PFSK-1 (cell line): ENCODE data around the gene CASP12.

Experiments used
- FOXP2 ChIP-seq: optimal IDR thresholded peaks from 2 replicates; pipeline ENCODE3; 2011; ENCODE audit warnings: borderline replicate concordance, control low read depth, inconsistent platforms; ENCODE audit not compliant: insufficient read depth; ENCODE audit errors: extremely low read length, extremely low read depth
- POLR2AphosphoS5 ChIP-seq: IDR thresholded peaks from 2 replicates; pipeline ENCODE4 v1.6.1; 2012; ENCODE audit warnings: low read depth, mild to moderate bottlenecking, control low read depth, low read length, moderate library complexity
- REST ChIP-seq, 2 experiments: IDR thresholded peaks; 2 replicates each; pipeline versions ENCODE4 v1.6.1 to v1.8.0; 2011 to 2012; ENCODE audit warnings: low read depth in 2 of 2, low read length in 2 of 2, control low read depth in 1 of 2, inconsistent platforms in 1 of 2, mild to moderate bottlenecking in 1 of 2, moderate library complexity in 1 of 2; ENCODE audit not compliant: insufficient read depth in 1 of 2
- SIN3A ChIP-seq: IDR thresholded peaks from 2 replicates; pipeline ENCODE4 v1.6.1; 2012; ENCODE audit warnings: mild to moderate bottlenecking, low read length, moderate library complexity, borderline replicate concordance; ENCODE audit not compliant: insufficient read depth
- TAF1 ChIP-seq: IDR thresholded peaks from 2 replicates; pipeline ENCODE4 v1.6.1; 2012; ENCODE audit warnings: low read length, control low read depth, borderline replicate concordance; ENCODE audit not compliant: insufficient read depth

CASP12 gene

DNA sequence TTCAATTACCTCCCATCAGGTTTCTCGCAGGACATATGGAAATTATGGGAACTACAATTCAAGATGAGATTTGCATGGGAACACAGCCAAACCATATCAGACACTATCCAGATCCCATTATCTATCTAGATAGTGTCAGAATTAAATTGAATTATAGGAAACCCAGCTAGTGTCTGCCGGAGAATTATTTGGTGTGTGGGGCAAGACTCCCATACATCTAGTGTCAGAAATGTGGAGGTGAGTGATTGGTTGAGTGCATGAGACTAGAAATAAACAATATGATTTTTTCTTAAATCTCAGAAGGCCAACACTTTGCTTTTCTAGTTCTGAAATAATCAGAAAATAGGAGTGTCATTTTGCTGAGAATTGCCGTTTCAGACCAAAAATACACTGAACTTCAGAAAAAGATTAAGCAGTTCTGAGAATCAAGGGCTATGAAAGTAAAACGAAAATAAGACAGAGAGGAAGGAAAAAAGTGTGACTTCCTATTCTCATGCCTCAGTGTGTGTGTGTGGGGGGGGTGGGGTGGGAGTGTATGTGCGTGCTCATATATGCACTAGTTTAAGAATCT, 21.3 kb downstream of the CASP12 start:
- TF ChIP-seq TAF1 = no peak

DNA sequence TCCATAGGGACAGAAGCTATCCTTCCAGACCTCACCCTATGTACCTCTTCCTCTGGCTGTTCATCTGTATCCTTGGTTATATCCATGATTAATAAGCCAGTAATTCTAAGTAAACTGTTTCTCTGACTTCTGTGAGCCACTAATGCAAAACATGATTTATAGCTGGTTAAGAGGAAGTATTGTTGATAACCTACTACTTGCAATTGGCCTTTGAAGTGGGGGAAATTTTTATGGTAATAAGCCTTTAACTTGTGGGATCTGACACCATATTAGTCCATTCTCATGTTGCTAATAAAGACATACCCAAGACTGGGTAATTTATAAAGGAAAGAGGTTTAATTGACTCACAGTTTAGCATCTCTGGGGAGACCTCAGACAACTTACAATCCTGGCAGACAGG, 21.9 kb downstream of the CASP12 start:
- TF ChIP-seq REST (IDR thresholded peaks at IDR 0.05; ENCODE audit: insufficient read depth in 1 of 2, low read depth in 2 of 2, low read length in 2 of 2) = no peak
- TF ChIP-seq FOXP2 = no peak
- TF ChIP-seq TAF1 = no peak
- TF ChIP-seq SIN3A = no peak
- no peak for TF ChIP-seq POLR2AphosphoS5

DNA sequence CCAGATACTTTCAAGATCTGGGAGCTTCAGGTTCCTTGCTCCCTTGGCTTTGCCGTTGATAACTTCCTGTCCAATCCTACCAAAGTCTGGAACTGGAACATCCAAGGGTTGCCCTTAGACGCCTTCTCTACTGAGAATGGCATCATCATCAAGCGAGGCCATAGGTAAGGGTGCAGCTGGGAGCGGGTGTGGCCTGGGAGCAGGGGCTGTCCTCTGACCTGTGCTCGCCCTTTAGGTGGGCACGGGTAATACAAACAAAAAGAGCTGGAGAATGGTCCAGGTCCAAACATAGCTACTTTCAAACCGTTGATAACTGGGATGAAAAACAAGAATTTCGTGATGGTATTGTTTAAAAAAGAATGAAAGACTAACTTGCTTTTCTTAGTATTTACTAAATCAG, 25.0 kb downstream of the CASP12 start:
- TF ChIP-seq POLR2AphosphoS5 = no peak
- TF ChIP-seq TAF1 = no peak
- no peak for TF ChIP-seq SIN3A
- TF ChIP-seq FOXP2 = no peak
- TF ChIP-seq REST (IDR thresholded peaks at IDR 0.05; ENCODE audit: insufficient read depth in 1 of 2, low read depth in 2 of 2, low read length in 2 of 2) = no peak

- TF ChIP-seq SIN3A (no peak), FOXP2 (no peak)
Observed at GRCh38 chr11:104872393-104872792, 25.9 kb downstream of the CASP12 start.

DNA sequence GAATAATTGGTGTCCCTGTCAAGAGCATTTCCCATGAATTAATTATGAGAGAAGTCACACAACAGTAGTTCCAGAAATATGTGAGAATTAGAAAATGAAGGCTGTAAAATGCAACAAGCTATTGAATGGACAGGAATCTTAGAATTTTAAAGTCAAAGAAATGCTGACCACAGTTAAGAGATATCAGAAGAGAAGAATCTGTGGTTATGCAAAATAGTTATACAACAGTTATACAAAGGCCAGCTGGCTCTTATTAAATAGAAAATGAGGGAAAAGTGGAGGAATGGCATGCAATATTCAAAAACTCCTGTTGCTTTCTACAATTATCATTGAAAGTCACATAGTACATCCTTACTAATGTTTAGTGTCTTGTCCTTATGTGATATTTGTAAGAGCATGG, 27.4 kb downstream of the CASP12 start:
- no peak for TF ChIP-seq REST (IDR thresholded peaks at IDR 0.05; ENCODE audit: insufficient read depth in 1 of 2, low read depth in 2 of 2, low read length in 2 of 2)
- no peak for TF ChIP-seq FOXP2
- TF ChIP-seq POLR2AphosphoS5 = no peak
- TF ChIP-seq TAF1 = no peak
- no peak for TF ChIP-seq SIN3A

GRCh38 chr11:104866815-104867214, 31.4 kb downstream of the CASP12 start:
- no peak for TF ChIP-seq REST (IDR thresholded peaks at IDR 0.05; ENCODE audit: insufficient read depth in 1 of 2, low read depth in 2 of 2, low read length in 2 of 2)
- TF ChIP-seq TAF1 = no peak
- TF ChIP-seq POLR2AphosphoS5 = no peak
- TF ChIP-seq SIN3A = no peak
- TF ChIP-seq FOXP2 = no peak
